HL-60/S4 treated with retinoic acid at 250 ng/mL for 4 days and 3 days (cell line): ENCODE measurements around the gene EIF1B.

ENCODE experiments used
- in situ Hi-C: fragments of 300-500 bp; cut with MboI; formaldehyde crosslinking; loops from 2 replicates; pipeline ENCODE4 v1.7.0; 2022; ENCODE audit warnings: low sequenced_read_pairs

Gene EIF1B

GRCh38 chr3:40340541-40341170 lies 31.1 kb downstream of the EIF1B start:
- in situ Hi-C loops, result no loop called here

GRCh38 chr3:40341671-40342070 lies 32.2 kb downstream of the EIF1B start:
- in situ Hi-C loops, result no loop called here

GRCh38 chr3:40350529-40350928 lies 41.0 kb downstream of the EIF1B start:
- in situ Hi-C loops, result no loop called here

GRCh38 chr3:40355410-40355809 lies 45.9 kb downstream of the EIF1B start:
- in situ Hi-C loops, result no loop called here

GRCh38 chr3:40358454-40358853 lies 48.9 kb downstream of the EIF1B start:
- in situ Hi-C loops, result no loop called here
